ENCODE data around the gene MEX3A. TPM values are rescaled to one million over a fixed set of nuclear protein-coding genes. Genes with fewer than 3 reads are reported as not detected.
A peak's percentile ranks its signal among the peaks of the same experiment; 100 is the strongest.

Gene MEX3A
- total and polyA plus RNA-seq, 10 of the 15 experiments (the other 5 are each of a cell fraction or from before 2014, with no cell fraction given) = 0.11 to 5.1 (median 1.7) TPM

DNA sequence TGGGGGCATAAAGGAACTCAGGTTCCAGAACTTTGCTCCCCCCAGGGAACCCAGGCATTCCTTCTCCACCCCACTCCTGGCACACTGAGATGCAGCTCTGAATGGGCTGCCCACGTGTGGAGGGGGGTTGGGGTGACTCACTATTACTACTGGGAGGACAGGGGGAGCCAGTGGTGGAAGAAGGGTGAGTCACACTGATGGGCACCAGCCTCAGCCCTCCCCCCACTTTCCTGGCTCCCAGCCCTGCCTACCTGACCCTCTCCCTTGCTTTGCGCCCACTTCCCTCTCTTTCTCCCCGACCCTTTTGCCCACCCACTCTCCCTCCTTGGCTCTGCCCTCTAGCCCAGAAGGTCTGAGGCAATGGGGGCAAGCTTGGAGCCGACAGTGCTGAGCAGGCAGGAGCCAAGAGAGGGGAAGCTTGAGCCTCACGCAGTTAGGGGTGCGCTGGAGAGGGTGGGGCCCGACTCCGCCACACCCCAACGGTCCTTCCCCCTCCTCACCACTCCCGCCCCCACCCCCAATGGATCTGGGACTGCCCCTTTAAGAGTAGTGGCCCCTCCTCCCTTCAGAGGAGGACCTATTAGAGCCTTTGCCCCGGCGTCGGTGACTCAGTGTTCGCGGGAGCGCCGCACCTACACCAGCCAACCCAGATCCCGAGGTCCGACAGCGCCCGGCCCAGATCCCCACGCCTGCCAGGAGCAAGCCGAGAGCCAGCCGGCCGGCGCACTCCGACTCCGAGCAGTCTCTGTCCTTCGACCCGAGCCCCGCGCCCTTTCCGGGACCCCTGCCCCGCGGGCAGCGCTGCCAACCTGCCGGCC is 32.0 kb upstream of the MEX3A start, which contains the start of gene LMNA (continued):
- TF ChIP-seq, protein P1, sequence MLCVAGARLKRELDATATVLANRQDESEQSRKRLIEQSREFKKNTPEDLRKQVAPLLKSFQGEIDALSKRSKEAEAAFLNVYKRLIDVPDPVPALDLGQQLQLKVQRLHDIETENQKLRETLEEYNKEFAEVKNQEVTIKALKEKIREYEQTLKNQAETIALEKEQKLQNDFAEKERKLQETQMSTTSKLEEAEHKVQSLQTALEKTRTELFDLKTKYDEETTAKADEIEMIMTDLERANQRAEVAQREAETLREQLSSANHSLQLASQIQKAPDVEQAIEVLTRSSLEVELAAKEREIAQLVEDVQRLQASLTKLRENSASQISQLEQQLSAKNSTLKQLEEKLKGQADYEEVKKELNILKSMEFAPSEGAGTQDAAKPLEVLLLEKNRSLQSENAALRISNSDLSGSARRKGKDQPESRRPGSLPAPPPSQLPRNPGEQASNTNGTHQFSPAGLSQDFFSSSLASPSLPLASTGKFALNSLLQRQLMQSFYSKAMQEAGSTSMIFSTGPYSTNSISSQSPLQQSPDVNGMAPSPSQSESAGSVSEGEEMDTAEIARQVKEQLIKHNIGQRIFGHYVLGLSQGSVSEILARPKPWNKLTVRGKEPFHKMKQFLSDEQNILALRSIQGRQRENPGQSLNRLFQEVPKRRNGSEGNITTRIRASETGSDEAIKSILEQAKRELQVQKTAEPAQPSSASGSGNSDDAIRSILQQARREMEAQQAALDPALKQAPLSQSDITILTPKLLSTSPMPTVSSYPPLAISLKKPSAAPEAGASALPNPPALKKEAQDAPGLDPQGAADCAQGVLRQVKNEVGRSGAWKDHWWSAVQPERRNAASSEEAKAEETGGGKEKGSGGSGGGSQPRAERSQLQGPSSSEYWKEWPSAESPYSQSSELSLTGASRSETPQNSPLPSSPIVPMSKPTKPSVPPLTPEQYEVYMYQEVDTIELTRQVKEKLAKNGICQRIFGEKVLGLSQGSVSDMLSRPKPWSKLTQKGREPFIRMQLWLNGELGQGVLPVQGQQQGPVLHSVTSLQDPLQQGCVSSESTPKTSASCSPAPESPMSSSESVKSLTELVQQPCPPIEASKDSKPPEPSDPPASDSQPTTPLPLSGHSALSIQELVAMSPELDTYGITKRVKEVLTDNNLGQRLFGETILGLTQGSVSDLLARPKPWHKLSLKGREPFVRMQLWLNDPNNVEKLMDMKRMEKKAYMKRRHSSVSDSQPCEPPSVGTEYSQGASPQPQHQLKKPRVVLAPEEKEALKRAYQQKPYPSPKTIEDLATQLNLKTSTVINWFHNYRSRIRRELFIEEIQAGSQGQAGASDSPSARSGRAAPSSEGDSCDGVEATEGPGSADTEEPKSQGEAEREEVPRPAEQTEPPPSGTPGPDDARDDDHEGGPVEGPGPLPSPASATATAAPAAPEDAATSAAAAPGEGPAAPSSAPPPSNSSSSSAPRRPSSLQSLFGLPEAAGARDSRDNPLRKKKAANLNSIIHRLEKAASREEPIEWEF (IDR thresholded peaks at IDR 0.05; ENCODE audit: insufficient replicate concordance, low read depth, low read length) = no peak
- TF ChIP-seq SUZ12 (IDR thresholded peaks at IDR 0.05; ENCODE audit: unreplicated experiment) (no peak), BHLHE40 (IDR thresholded peaks at IDR 0.05; ENCODE audit: borderline replicate concordance in 1 of 2, low read depth in 2 of 2, low read length in 1 of 2) (peak in 1 of 2 experiments; percentile 46; a peak in 2 of 4 replicates), PAX8 (IDR thresholded peaks at IDR 0.05) (no peak), SP1 (IDR thresholded peaks at IDR 0.05; ENCODE audit: low read depth, low read length) (peak; percentile 22), MEF2A (IDR thresholded peaks at IDR 0.05; ENCODE audit: insufficient read depth, low read depth, low read length) (no peak), BACH1 (IDR thresholded peaks at IDR 0.05; ENCODE audit: borderline replicate concordance) (no peak), MEF2B (IDR thresholded peaks at IDR 0.05; ENCODE audit: partially characterized antibody, poor library complexity, severe bottlenecking) (peak; percentile 6), BMI1 (IDR thresholded peaks at IDR 0.05; ENCODE audit: borderline replicate concordance) (no peak), CREM (IDR thresholded peaks at IDR 0.05; ENCODE audit: low read depth) (no peak), POLR2A (IDR thresholded peaks at IDR 0.05; ENCODE audit: low read depth, low read length) (peak; percentile 82), YY1 (IDR thresholded peaks at IDR 0.05; ENCODE audit: low read depth, low read length) (0 out of 2 replicates have a peak, but pooled peaks have one; percentile 24), LARP7 (IDR thresholded peaks at IDR 0.05) (no peak), NFYA (IDR thresholded peaks at IDR 0.05; ENCODE audit: borderline replicate concordance, low read depth, low read length) (no peak), PAX5 (IDR thresholded peaks at IDR 0.05; ENCODE audit: borderline replicate concordance, low read depth, low read length) (peak; percentile 29; the same call in 1 of the 2 replicates), MXI1 (IDR thresholded peaks at IDR 0.05; ENCODE audit: low read depth, low read length) (peak; percentile 34; the same call in 1 of the 2 replicates), NR2C2 (IDR thresholded peaks at IDR 0.05; ENCODE audit: borderline replicate concordance, control insufficient read depth, insufficient read length, low read depth) (no peak), ZSCAN29 (IDR thresholded peaks at IDR 0.05) (no peak)
- TF ChIP-seq, protein P2, sequence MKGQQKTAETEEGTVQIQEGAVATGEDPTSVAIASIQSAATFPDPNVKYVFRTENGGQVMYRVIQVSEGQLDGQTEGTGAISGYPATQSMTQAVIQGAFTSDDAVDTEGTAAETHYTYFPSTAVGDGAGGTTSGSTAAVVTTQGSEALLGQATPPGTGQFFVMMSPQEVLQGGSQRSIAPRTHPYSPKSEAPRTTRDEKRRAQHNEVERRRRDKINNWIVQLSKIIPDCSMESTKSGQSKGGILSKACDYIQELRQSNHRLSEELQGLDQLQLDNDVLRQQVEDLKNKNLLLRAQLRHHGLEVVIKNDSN (IDR thresholded peaks at IDR 0.05; ENCODE audit: borderline replicate concordance, extremely low read length, insufficient read depth, low read depth, low read length) = no peak
- TF ChIP-seq, protein P3, sequence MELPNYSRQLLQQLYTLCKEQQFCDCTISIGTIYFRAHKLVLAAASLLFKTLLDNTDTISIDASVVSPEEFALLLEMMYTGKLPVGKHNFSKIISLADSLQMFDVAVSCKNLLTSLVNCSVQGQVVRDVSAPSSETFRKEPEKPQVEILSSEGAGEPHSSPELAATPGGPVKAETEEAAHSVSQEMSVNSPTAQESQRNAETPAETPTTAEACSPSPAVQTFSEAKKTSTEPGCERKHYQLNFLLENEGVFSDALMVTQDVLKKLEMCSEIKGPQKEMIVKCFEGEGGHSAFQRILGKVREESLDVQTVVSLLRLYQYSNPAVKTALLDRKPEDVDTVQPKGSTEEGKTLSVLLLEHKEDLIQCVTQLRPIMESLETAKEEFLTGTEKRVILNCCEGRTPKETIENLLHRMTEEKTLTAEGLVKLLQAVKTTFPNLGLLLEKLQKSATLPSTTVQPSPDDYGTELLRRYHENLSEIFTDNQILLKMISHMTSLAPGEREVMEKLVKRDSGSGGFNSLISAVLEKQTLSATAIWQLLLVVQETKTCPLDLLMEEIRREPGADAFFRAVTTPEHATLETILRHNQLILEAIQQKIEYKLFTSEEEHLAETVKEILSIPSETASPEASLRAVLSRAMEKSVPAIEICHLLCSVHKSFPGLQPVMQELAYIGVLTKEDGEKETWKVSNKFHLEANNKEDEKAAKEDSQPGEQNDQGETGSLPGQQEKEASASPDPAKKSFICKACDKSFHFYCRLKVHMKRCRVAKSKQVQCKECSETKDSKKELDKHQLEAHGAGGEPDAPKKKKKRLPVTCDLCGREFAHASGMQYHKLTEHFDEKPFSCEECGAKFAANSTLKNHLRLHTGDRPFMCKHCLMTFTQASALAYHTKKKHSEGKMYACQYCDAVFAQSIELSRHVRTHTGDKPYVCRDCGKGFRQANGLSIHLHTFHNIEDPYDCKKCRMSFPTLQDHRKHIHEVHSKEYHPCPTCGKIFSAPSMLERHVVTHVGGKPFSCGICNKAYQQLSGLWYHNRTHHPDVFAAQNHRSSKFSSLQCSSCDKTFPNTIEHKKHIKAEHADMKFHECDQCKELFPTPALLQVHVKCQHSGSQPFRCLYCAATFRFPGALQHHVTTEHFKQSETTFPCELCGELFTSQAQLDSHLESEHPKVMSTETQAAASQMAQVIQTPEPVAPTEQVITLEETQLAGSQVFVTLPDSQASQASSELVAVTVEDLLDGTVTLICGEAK (IDR thresholded peaks at IDR 0.05; ENCODE audit: borderline replicate concordance) = no peak

All from GM12878 (cell line).